Memory B cell (primary cell): ENCODE results near the gene NES.
A peak's percentile ranks its signal among the peaks of the same experiment; 100 is the strongest.

Experiments
- ATAC-seq: fragments of 150-1000 bp; cut with Tn5 transposase; 2 replicates; pipeline ENCODE4 v1.10.0; 2021; ENCODE audit warnings: low read depth, mild to moderate bottlenecking, moderate library complexity
- DNase-seq, 2 donors: peaks; one replicate each; pipeline ENCODE4 v3.0.0; 2022; ENCODE audit warnings: low spot score in 2 of 2
- H3K27ac Mint-ChIP-seq: one replicate; pipeline ENCODE4 v1.8.0; 2022; ENCODE audit warnings: mild to moderate bottlenecking, moderate library complexity, mixed read lengths
- H3K27me3 Mint-ChIP-seq: one replicate; pipeline ENCODE4 v1.8.0; 2022; ENCODE audit warnings: mixed read lengths
- H3K36me3 Mint-ChIP-seq: one replicate; pipeline ENCODE4 v1.8.0; 2022; ENCODE audit warnings: mild to moderate bottlenecking, mixed read lengths
- H3K4me1 Mint-ChIP-seq: one replicate; pipeline ENCODE4 v1.8.0; 2022; ENCODE audit warnings: mixed read lengths
- H3K4me3 Mint-ChIP-seq: one replicate; pipeline ENCODE4 v1.8.0; 2022; ENCODE audit warnings: mild to moderate bottlenecking, moderate library complexity, mixed read lengths
- H3K9me3 Mint-ChIP-seq: one replicate; pipeline ENCODE4 v1.8.0; 2022; ENCODE audit warnings: mixed read lengths

Gene NES

GRCh38 chr1:156667610-156667967 is 9.6 kb downstream of the NES start:
- Mint-ChIP-seq H3K36me3 (no peaks in the 10 kb centered on the region), H3K4me3 (no peak overlapping the region), H3K27me3 (peaks cover 2% of the 10 kb centered on the region), H3K27ac (peak overlapping the region; percentile 21), H3K4me1 (peaks cover 37% of the 10 kb centered on the region), H3K9me3 (no peaks in the 10 kb centered on the region)
- DNase-seq, result no peak
- no peak for ATAC-seq

GRCh38 chr1:156666862-156667609 is 10.2 kb downstream of the NES start:
- Mint-ChIP-seq H3K4me3 (no peak overlapping the region), H3K36me3 (no peaks in the 10 kb centered on the region), H3K27ac (peak overlapping the region; percentile 21), H3K27me3 (peaks cover 2% of the 10 kb centered on the region), H3K4me1 (peaks cover 40% of the 10 kb centered on the region), H3K9me3 (no peaks in the 10 kb centered on the region)
- DNase-seq (no peak), ATAC-seq (no peak)

GRCh38 chr1:156665539-156665938 is 11.7 kb downstream of the NES start:
- no peaks in the 10 kb centered on the region for H3K36me3 Mint-ChIP-seq
- H3K27me3 Mint-ChIP-seq, result no peaks in the 10 kb centered on the region
- DNase-seq (no peak), ATAC-seq (no peak)
- H3K27ac Mint-ChIP-seq, result peak overlapping the region; percentile 50
- peak overlapping the region; percentile 0 for H3K4me3 Mint-ChIP-seq
- peaks cover 50% of the 10 kb centered on the region for H3K4me1 Mint-ChIP-seq
- no peaks in the 10 kb centered on the region for H3K9me3 Mint-ChIP-seq

GRCh38 chr1:156664767-156665411 is 12.3 kb downstream of the NES start:
- Mint-ChIP-seq H3K9me3 (no peaks in the 10 kb centered on the region), H3K27ac (peak overlapping the region; percentile 50), H3K36me3 (no peaks in the 10 kb centered on the region), H3K27me3 (no peaks in the 10 kb centered on the region), H3K4me1 (peaks cover 56% of the 10 kb centered on the region), H3K4me3 (peak overlapping the region; percentile 15)
- peak; percentile 49 for ATAC-seq
- no peak for DNase-seq

GRCh38 chr1:156664046-156664766 is 13.0 kb downstream of the NES start:
- Mint-ChIP-seq H3K9me3 (no peaks in the 10 kb centered on the region), H3K4me1 (peaks cover 63% of the 10 kb centered on the region), H3K27me3 (no peaks in the 10 kb centered on the region), H3K4me3 (peak overlapping the region; percentile 15), H3K27ac (no peak overlapping the region), H3K36me3 (no peaks in the 10 kb centered on the region)
- no peak for ATAC-seq
- DNase-seq, result no peak

- Mint-ChIP-seq H3K27me3 (no peaks in the 10 kb centered on the region), H3K4me1 (peaks cover 69% of the 10 kb centered on the region), H3K4me3 (no peak overlapping the region), H3K9me3 (no peaks in the 10 kb centered on the region), H3K27ac (no peak overlapping the region), H3K36me3 (no peaks in the 10 kb centered on the region)
- ATAC-seq, result no peak
- DNase-seq, result no peak
Measured at GRCh38 chr1:156663178-156663577, 14.0 kb downstream of the NES start.

GRCh38 chr1:156662800-156663055 is 14.5 kb downstream of the NES start:
- no peaks in the 10 kb centered on the region for H3K9me3 Mint-ChIP-seq
- no peak overlapping the region for H3K27ac Mint-ChIP-seq
- H3K4me3 Mint-ChIP-seq, result no peak overlapping the region
- peaks cover 3% of the 10 kb centered on the region for H3K27me3 Mint-ChIP-seq
- ATAC-seq (no peak), DNase-seq (no peak)
- H3K4me1 Mint-ChIP-seq, result peaks cover 73% of the 10 kb centered on the region
- no peaks in the 10 kb centered on the region for H3K36me3 Mint-ChIP-seq

- peaks cover 78% of the 10 kb centered on the region for H3K4me1 Mint-ChIP-seq
- peaks cover 3% of the 10 kb centered on the region for H3K27me3 Mint-ChIP-seq
Measured at GRCh38 chr1:156662005-156662799, 15.0 kb downstream of the NES start.

GRCh38 chr1:156660752-156661112 is 16.5 kb downstream of the NES start:
- Mint-ChIP-seq H3K4me3 (peak overlapping the region; percentile 21), H3K4me1 (peaks cover 75% of the 10 kb centered on the region), H3K27me3 (peaks cover 8% of the 10 kb centered on the region), H3K27ac (no peak overlapping the region), H3K36me3 (no peaks in the 10 kb centered on the region), H3K9me3 (no peaks in the 10 kb centered on the region)
- DNase-seq (no peak), ATAC-seq (no peak)

More at GRCh38 chr1:156662005-156662799, 15.0 kb downstream of the NES start:
- DNase-seq (no peak), ATAC-seq (no peak)
- Mint-ChIP-seq H3K9me3 (no peaks in the 10 kb centered on the region), H3K36me3 (no peaks in the 10 kb centered on the region), H3K4me3 (no peak overlapping the region), H3K27ac (no peak overlapping the region)

GRCh38 chr1:156659988-156660751 is 17.0 kb downstream of the NES start:
- Mint-ChIP-seq H3K27ac (peak overlapping the region; percentile 78), H3K4me3 (peak overlapping the region; percentile 76), H3K36me3 (no peaks in the 10 kb centered on the region), H3K27me3 (peaks cover 12% of the 10 kb centered on the region), H3K4me1 (peaks cover 70% of the 10 kb centered on the region), H3K9me3 (no peaks in the 10 kb centered on the region)
- ATAC-seq (peak; percentile 84), DNase-seq (peak; percentile 91 to 95)

- H3K4me1 Mint-ChIP-seq, result peaks cover 66% of the 10 kb centered on the region
- no peaks in the 10 kb centered on the region for H3K36me3 Mint-ChIP-seq
- peak overlapping the region; percentile 76 for H3K4me3 Mint-ChIP-seq
- peaks cover 15% of the 10 kb centered on the region for H3K27me3 Mint-ChIP-seq
- no peaks in the 10 kb centered on the region for H3K9me3 Mint-ChIP-seq
- DNase-seq (no peak), ATAC-seq (no peak)
- H3K27ac Mint-ChIP-seq, result peak overlapping the region; percentile 78
Measured at GRCh38 chr1:156659661-156659987, 17.6 kb downstream of the NES start.

- Mint-ChIP-seq H3K27me3 (peaks cover 20% of the 10 kb centered on the region), H3K4me3 (no peak overlapping the region), H3K9me3 (no peaks in the 10 kb centered on the region), H3K36me3 (no peaks in the 10 kb centered on the region), H3K27ac (no peak overlapping the region), H3K4me1 (peaks cover 62% of the 10 kb centered on the region)
- ATAC-seq, result no peak
- DNase-seq, result no peak
Measured at GRCh38 chr1:156658945-156659574, 18.1 kb downstream of the NES start.

- H3K4me3 Mint-ChIP-seq, result no peak overlapping the region
Measured at GRCh38 chr1:156658496-156658895, 18.7 kb downstream of the NES start.

More at GRCh38 chr1:156658496-156658895, 18.7 kb downstream of the NES start:
- H3K27me3 Mint-ChIP-seq, result peaks cover 25% of the 10 kb centered on the region
- no peak for DNase-seq
- peaks cover 56% of the 10 kb centered on the region for H3K4me1 Mint-ChIP-seq
- H3K9me3 Mint-ChIP-seq, result no peaks in the 10 kb centered on the region
- H3K36me3 Mint-ChIP-seq, result peaks cover under 1% of the 10 kb centered on the region
- ATAC-seq, result no peak
- no peak overlapping the region for H3K27ac Mint-ChIP-seq
